ENCODE results near the gene CLDND1.

Gene CLDND1

GRCh38 chr3:98513091-98513511 lies 9.6 kb downstream of the CLDND1 start:
- no peak for FAIRE-seq

GRCh38 chr3:98512576-98512975 lies 10.1 kb downstream of the CLDND1 start:
- FAIRE-seq: no peak

GRCh38 chr3:98508582-98508981 lies 14.1 kb downstream of the CLDND1 start:
- FAIRE-seq: no peak

DNA sequence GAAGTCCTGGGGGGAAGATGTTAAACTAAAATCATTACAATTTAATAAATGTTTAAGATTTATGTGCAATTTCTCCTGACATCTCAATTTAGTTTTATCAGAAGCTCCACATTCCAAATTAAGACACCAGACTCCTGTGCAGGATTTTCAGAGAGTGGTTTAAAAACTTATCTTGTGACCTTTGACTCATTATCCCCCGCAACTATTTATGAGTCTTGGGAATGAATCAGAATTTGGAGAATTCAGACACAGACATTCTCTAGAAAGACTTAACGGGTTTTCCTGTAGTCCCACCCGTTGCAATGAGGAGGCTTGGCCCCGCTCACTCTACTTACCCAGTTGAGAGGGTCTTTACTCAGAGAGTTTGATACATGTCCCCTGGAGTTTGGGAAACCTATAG lies 18.2 kb downstream of the CLDND1 start:
- no peak for FAIRE-seq

GRCh38 chr3:98501863-98502576 lies 20.7 kb downstream of the CLDND1 start:
- FAIRE-seq: no peak

- no peak for FAIRE-seq
Observed at GRCh38 chr3:98501270-98501669, 21.4 kb downstream of the CLDND1 start.

GRCh38 chr3:98500019-98500418 lies 22.7 kb downstream of the CLDND1 start:
- FAIRE-seq: no peak

GRCh38 chr3:98497381-98497780 lies 25.3 kb downstream of the CLDND1 start, which contains the start of gene OR5K2:
TSS of gene OR5K2 (plus strand) at chr3:98497681. CDS start at chr3:98497681, 0 bp downstream.
- no peak for FAIRE-seq

GRCh38 chr3:98483626-98484025 lies 39.1 kb downstream of the CLDND1 start:
- FAIRE-seq: no peak

DNA sequence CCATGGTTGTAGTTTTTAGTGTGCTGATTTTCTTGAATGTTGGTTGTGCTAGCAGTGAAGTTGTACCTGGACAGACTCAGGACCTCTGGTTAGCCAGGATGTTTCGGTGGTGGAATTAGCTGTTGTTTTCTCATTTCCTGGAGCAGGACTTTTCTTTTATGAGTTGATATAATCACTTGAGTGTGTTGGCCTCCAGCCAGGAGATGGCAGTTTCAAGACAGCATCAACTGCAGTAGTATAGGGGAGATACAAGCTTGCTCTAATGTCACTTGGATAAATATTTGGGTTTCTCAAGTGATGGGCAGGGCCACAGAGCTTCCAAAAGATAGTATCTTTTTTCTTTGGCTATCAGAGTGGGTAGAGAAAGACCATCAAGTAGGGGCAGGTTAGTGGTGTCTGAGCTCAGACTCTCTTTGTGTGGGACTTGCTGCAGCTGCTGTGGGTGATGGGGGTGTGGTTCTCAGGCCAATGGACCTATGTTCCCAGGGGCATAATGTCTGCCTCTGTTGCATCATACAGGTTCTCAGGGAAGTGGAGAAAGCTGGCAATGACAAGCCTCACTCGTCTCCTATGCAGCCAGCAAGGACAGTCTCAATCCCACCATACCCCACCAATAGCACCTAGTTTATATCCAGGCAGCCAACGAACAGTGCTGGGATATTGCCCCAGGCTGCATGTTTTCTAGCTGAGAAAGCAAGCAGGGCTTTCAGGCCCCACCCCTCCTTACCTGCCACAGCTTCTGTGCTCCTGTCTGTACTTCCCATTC lies 39.8 kb downstream of the CLDND1 start:
- FAIRE-seq: no peak
